Naive thymus-derived CD4-positive, alpha-beta T cell (primary cell): Measurements from ENCODE around the gene MAPKAPK5. TPM values are rescaled to one million over a fixed set of nuclear protein-coding genes. Genes with fewer than 3 reads are reported as not detected.
"Not testable (repeated sequence)": the region's sequence is repeated elsewhere in the genome, so short reads cannot be mapped to it uniquely, and the experiment has no call there.

Source experiments
- ATAC-seq: fragments of 150-1000 bp; cut with Tn5 transposase; 2 replicates; pipeline ENCODE4 v1.10.0; 2021; ENCODE audit warnings: mild to moderate bottlenecking, moderate library complexity
- CTCF ChIA-PET: fragments of 350-600 bp; sonication (Branson Sonifier 250); formaldehyde crosslinking; loops from one replicate; lab custom pipeline; 2021; ENCODE audit warnings: antibody characterized with exemption; lab: Charles Lee
- POLR2A ChIA-PET: fragments of 350-600 bp; sonication (Branson Sonifier 250); formaldehyde crosslinking; loops from one replicate; lab custom pipeline; 2021; ENCODE audit warnings: antibody characterized with exemption, inconsistent platforms; lab: Charles Lee
- DNase-seq, 9 donors: peaks; one replicate each; pipeline versions ENCODE4 v3.0.0 to v3.0.0-alpha.2; 2020 to 2022; ENCODE audit warnings: mixed read lengths in 1 of 9
- H3K27ac ChIP-seq: one replicate; pipeline ENCODE4 v1.7.0; 2013; ENCODE audit warnings: mild to moderate bottlenecking, low read depth, low read length, moderate library complexity
- H3K27me3 ChIP-seq, 2 donors: one replicate each; pipeline ENCODE4 v1.7.0; 2013; ENCODE audit warnings: low read length in 2 of 2, mild to moderate bottlenecking in 2 of 2, moderate library complexity in 2 of 2; ENCODE audit not compliant: control insufficient read depth in 2 of 2, insufficient read depth in 2 of 2
- H3K36me3 ChIP-seq, 3 experiments: 1 replicate in 2 of 3; 2 replicates in 1 of 3; pipeline ENCODE4 v1.7.0; 2013; ENCODE audit warnings: low read length in 3 of 3, mild to moderate bottlenecking in 3 of 3, moderate library complexity in 1 of 3; ENCODE audit not compliant: insufficient read depth in 3 of 3, control insufficient read depth in 2 of 3
- H3K4me1 ChIP-seq, 2 donors: one replicate each; pipeline ENCODE4 v1.7.0; 2013; ENCODE audit warnings: low read length in 2 of 2, mild to moderate bottlenecking in 2 of 2, moderate library complexity in 1 of 2; ENCODE audit not compliant: control insufficient read depth in 2 of 2, insufficient read depth in 2 of 2
- H3K4me3 ChIP-seq: 2 replicates; pipeline ENCODE4 v1.7.0; 2013; ENCODE audit warnings: mild to moderate bottlenecking, low read length
- H3K9me3 ChIP-seq, 3 experiments: 1 replicate in 2 of 3; 2 replicates in 1 of 3; pipeline ENCODE4 v1.7.0; 2013; ENCODE audit warnings: low read length in 3 of 3; ENCODE audit not compliant: control insufficient read depth in 2 of 3
- H3K27ac Mint-ChIP-seq, 9 donors: one replicate each; pipeline ENCODE4 v1.8.0; 2020 to 2022; ENCODE audit warnings: mixed read lengths in 9 of 9, mild to moderate bottlenecking in 8 of 9, moderate library complexity in 5 of 9, inconsistent platforms in 2 of 9
- H3K27me3 Mint-ChIP-seq, 5 donors: one replicate each; pipeline ENCODE4 v1.8.0; 2021 to 2022; ENCODE audit warnings: mixed read lengths in 5 of 5, mild to moderate bottlenecking in 1 of 5
- H3K36me3 Mint-ChIP-seq, 5 donors: one replicate each; pipeline ENCODE4 v1.8.0; 2020 to 2022; ENCODE audit warnings: mixed read lengths in 5 of 5, mild to moderate bottlenecking in 3 of 5, inconsistent platforms in 1 of 5
- H3K4me1 Mint-ChIP-seq, 7 donors: one replicate each; pipeline ENCODE4 v1.8.0; 2020 to 2022; ENCODE audit warnings: mixed read lengths in 7 of 7, mild to moderate bottlenecking in 3 of 7, inconsistent platforms in 1 of 7
- H3K4me3 Mint-ChIP-seq, 10 donors: one replicate each; pipeline ENCODE4 v1.8.0; 2020 to 2022; ENCODE audit warnings: mild to moderate bottlenecking in 10 of 10, mixed read lengths in 10 of 10, moderate library complexity in 6 of 10, inconsistent platforms in 2 of 10
- H3K9me3 Mint-ChIP-seq, 11 donors: one replicate each; pipeline ENCODE4 v1.8.0; 2020 to 2022; ENCODE audit warnings: mixed read lengths in 11 of 11, mild to moderate bottlenecking in 4 of 11, inconsistent platforms in 1 of 11, moderate library complexity in 1 of 11
- intact Hi-C, 2 donors: fragments of 100-400 bp; cut with micrococcal nuclease; formaldehyde crosslinking; loops; one replicate each; pipeline ENCODE4 v1.15.1; 2023
- polyA plus RNA-seq, 2 donors: library from polyadenylated mRNA; unstranded; fragments of 300-500 nt; fragmentation: Illumina TruSeq; gene quantifications; one replicate each; pipeline ENCODE4 v1.2.3, GENCODE V29; 2021
- total RNA-seq, 6 experiments: library from RNA in 5 of 6; stranded (reverse) in 5 of 6; gene quantifications; 1 replicate in 5 of 6; 2 replicates in 1 of 6; pipeline ENCODE4 v1.2.3 and lab custom pipeline; 2021 to 2026

The MAPKAPK5 gene
- total and polyA plus RNA-seq, 7 experiments from 2014 or later: 30.6 to 72.1 (median 58.2) TPM

DNA sequence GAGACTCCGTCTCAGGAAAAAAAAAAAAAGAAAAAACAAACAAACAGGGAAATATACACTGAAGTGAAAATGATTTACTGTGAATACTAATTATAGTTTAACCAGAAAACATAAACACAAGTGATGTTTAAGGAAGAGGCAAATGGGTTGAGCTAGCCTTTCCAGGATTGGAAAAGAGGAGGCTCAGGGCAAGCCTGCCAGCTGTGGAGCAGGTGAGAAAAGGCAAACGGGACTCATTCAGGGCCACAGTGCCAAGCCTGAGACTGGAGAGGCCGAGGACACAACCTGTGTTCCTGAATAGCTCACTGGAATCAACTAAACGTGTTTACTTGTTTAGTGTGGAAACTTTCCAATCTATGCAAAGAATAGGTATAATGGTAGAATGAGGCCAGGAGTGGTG is 35.7 kb upstream of the MAPKAPK5 start:
- ATAC-seq (no peak), DNase-seq (no peak)
- Histone ChIP-seq H3K4me3 (no peak overlapping the region), H3K4me1 (no peaks in the 10 kb centered on the region), H3K27ac (no peak overlapping the region), H3K27me3 (no peaks in the 10 kb centered on the region), H3K9me3 (no peaks in the 10 kb centered on the region), H3K36me3 (no peaks in the 10 kb centered on the region)
- Mint-ChIP-seq H3K27me3 (no peaks in the 10 kb centered on the region), H3K36me3 (no peaks in the 10 kb centered on the region), H3K9me3 (no peaks in the 10 kb centered on the region), H3K4me1 (peaks cover 0 to 1% (median 0%) of the 10 kb centered on the region in 7 donors), H3K27ac (no peak overlapping the region), H3K4me3 (no peak overlapping the region)
- CTCF ChIA-PET: no interaction called here
- POLR2A ChIA-PET: no interaction called here
- intact Hi-C loops: no loop called here

DNA sequence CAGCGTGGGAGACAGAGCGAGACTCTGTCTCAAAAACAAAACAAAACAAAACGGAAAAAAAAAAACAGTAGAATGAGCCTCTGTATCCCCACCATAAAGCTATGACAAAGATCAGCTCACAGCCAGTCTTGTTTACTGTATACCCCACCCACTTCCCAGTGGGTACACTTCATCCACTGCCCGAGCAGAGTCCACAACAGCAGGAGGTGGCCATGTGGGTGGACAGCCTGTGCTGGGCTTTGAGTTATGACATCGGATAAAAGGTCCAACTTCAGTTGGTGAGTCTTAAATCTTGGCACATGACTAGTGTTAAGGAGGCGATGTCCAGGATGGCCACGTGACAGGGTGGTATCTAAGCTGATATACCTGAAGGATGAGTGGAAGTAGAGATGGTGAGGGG is 34.8 kb upstream of the MAPKAPK5 start:
- Mint-ChIP-seq H3K27ac (peak overlapping the region in 1 of 9 donors; percentile 4), H3K9me3 (peaks cover 0 to 1% (median 0%) of the 10 kb centered on the region in 11 donors), H3K27me3 (peaks cover 0 to 2% (median 0%) of the 10 kb centered on the region in 5 donors), H3K4me1 (peaks cover 0 to 1% (median 0%) of the 10 kb centered on the region in 7 donors), H3K4me3 (no peak overlapping the region), H3K36me3 (no peaks in the 10 kb centered on the region)
- Histone ChIP-seq H3K36me3 (no peaks in the 10 kb centered on the region), H3K4me3 (no peak overlapping the region), H3K9me3 (no peaks in the 10 kb centered on the region), H3K4me1 (no peaks in the 10 kb centered on the region), H3K27me3 (no peaks in the 10 kb centered on the region), H3K27ac (no peak overlapping the region)
- DNase-seq (no peak), ATAC-seq (no peak)
- CTCF ChIA-PET: interaction anchor here (0.7 kb wide), 1 partner anchor 175 kb away, joined by 4 read pairs; no protein-coding TSS in a partner anchor
- POLR2A ChIA-PET: interaction anchor here (0.6 kb wide), 1 partner anchor 230 kb away, joined by 3 read pairs; no protein-coding TSS in a partner anchor
- intact Hi-C loops: no loop called here

DNA sequence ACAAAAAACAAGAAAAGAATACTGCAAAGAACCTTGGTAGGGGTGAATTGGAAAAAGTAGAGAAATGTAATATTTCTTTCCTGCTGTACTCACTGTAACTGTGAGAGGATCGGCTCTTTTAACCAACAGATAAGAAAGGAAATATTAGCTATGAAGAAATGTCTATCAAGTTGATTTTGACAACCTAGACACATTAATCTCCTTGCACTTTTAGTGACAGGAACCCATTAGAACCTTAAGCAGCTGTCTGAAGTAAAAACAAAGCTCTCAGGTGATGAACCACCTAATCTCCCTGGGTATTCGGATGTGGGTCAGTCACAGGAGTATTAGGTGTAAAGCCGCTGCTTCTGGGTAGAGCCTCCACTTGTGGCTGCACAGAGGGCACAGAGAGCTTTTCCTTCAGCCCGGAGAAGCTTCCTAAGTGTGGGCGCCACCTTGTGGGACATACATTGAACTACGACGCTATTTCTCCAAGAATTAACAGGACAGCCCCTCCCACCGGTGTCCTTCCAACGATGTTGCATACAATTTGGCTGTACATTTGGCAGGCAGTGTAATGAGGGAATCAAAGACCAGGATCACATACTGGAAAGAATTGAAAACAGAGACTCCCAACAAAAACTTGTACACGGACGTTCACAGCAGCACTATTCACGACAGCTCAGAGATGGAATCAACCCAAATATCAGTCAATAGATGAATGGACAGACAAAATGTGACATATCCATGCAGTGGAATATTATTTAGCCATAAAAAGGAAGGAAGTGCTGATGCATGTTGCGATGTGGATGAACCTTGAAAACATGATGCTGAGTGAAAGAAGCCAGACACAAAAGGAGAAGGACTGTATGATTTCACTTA is 28.9 kb upstream of the MAPKAPK5 start:
- Mint-ChIP-seq H3K9me3 (peaks cover 0 to 3% (median 0%) of the 10 kb centered on the region in 11 donors), H3K27ac (peak overlapping the region in 2 of 9 donors; percentile 5 to 52), H3K4me1 (peaks cover 5 to 11% (median 8%) of the 10 kb centered on the region in 7 donors), H3K36me3 (peaks cover 0 to 3% (median 0%) of the 10 kb centered on the region in 5 donors), H3K4me3 (peak overlapping the region in 4 of 10 donors; percentile 5 to 39 (median 34)), H3K27me3 (peaks cover 0 to 12% (median 5%) of the 10 kb centered on the region in 5 donors)
- ChIA-PET POLR2A (interaction anchor here (0.5 to 1.1 kb wide), 4 partner anchors 24 to 150 kb away, joined by 3 to 4 read pairs (median 3); partner anchors contain the start of gene MAPKAPK5), CTCF (interaction anchor here (1.0 to 1.3 kb wide), 6 partner anchors 9 to 283 kb away, joined by 3 to 9 read pairs (median 4); no protein-coding TSS in a partner anchor)
- H3K4me1 ChIP-seq: peaks cover 0 to 8% of the 10 kb centered on the region in 2 donors
- DNase-seq (peak; percentile 37 to 67 (median 57)), ATAC-seq (peak; percentile 99)
- intact Hi-C loops: loop anchor here (1.0 to 5.0 kb wide), 8 partner anchors 30 to 482 kb away; partner anchors contain the start of genes ACAD10 (in 1 of the 2), ALDH2 (in 1 of the 2) and MAPKAPK5 (in 1 of the 2)
- no peak overlapping the region for H3K27ac ChIP-seq
- no peaks in the 10 kb centered on the region for H3K36me3 ChIP-seq
- no peak overlapping the region for H3K4me3 ChIP-seq
- H3K9me3 ChIP-seq: no peaks in the 10 kb centered on the region
- H3K27me3 ChIP-seq: no peaks in the 10 kb centered on the region

DNA sequence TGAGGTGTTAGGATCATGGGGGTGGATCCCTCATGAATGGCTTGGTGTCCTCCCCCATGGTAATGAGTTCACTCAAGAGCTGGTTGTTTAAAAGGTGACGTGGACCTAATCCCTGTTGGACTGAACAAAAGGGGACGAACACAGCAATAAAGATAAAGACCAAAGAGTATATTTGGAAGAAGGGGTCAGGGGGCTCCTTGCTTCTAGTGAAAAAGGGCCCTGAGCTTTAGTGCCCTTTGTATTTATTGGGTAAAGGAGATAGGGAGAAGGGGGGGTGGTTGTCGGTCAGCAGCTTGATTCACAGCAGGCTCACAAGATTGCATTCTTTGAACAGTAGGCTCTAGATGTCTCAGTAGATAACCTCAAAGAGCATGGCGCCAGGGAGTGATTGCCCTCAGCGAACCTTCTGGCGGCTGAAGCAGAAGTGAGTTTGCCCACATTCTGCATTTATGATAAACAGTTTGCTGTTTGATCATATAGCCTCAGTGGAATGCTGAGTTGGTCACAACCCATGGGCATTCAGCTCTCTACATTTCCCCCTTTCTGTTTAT is 25.9 kb upstream of the MAPKAPK5 start:
- Histone ChIP-seq H3K36me3 (no peaks in the 10 kb centered on the region), H3K4me3 (no peak overlapping the region), H3K9me3 (no peaks in the 10 kb centered on the region), H3K4me1 (peaks cover 0 to 8% of the 10 kb centered on the region in 2 donors), H3K27me3 (no peaks in the 10 kb centered on the region), H3K27ac (no peak overlapping the region)
- DNase-seq (no peak), ATAC-seq (no peak)
- H3K9me3 Mint-ChIP-seq: peaks cover 0 to 5% (median 0%) of the 10 kb centered on the region in 11 donors
- no peak overlapping the region for H3K4me3 Mint-ChIP-seq
- ChIA-PET CTCF (no interaction called here), POLR2A (no interaction called here)
- peaks cover 5 to 11% (median 8%) of the 10 kb centered on the region in 7 donors for H3K4me1 Mint-ChIP-seq
- peaks cover 3 to 18% (median 8%) of the 10 kb centered on the region in 5 donors for H3K27me3 Mint-ChIP-seq
- no peak overlapping the region for H3K27ac Mint-ChIP-seq
- intact Hi-C loops: no loop called here
- H3K36me3 Mint-ChIP-seq: peaks cover 0 to 6% (median 0%) of the 10 kb centered on the region in 5 donors

DNA sequence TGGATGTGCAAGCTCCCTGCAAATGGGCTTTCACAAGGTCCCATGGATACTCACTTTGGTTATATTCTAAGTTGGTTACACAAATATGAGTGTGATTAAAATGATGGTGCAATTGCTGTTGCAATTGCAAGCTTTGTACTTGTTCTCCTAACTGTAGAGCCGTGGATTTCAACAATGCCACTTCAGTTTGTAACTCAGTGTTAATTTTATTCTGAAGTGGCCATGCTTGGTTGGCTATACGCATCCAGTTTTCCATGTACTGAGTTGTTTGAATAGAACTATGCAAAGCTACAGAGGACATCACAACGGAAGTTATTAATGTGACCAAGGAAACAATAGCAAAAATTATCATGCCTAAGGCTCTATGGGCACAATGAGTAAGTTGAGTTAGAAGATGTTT is 25.1 kb upstream of the MAPKAPK5 start:
- CTCF ChIA-PET, H3K27me3 ChIP-seq, H3K36me3 ChIP-seq, POLR2A ChIA-PET, H3K4me1 ChIP-seq, DNase-seq, H3K9me3 ChIP-seq, H3K27ac ChIP-seq, H3K27ac Mint-ChIP-seq, H3K4me3 ChIP-seq, intact Hi-C loops, H3K36me3 Mint-ChIP-seq, H3K4me3 Mint-ChIP-seq, ATAC-seq, H3K9me3 Mint-ChIP-seq: not testable (repeated sequence)
- Mint-ChIP-seq H3K27me3 (peaks cover 5 to 23% (median 9%) of the 10 kb centered on the region in 5 donors), H3K4me1 (peaks cover 5 to 11% (median 8%) of the 10 kb centered on the region in 7 donors)

DNA sequence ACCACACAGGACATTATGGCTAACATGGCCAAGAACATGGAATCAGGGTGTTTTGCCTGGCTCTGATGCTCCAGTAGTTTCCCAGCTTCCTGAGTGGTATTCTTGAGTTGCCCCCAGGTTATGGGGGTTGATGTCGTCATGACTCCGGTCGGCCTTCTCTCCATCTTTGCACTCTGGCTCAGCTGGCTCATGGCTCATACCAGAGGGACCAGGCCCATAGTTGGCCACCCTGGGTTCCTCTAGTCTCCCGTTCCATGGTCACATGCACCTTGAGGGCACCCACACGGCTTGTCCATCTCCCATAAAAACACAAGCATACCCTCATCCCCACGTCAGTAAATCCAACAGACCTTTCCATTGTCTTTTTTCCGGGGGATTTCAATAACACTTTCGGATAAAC is 23.7 kb upstream of the MAPKAPK5 start:
- no peak for DNase-seq

More for the DNA sequence above, 23.7 kb upstream of the MAPKAPK5 start:
- Histone ChIP-seq H3K4me3 (no peak overlapping the region), H3K9me3 (no peaks in the 10 kb centered on the region), H3K36me3 (no peaks in the 10 kb centered on the region), H3K4me1 (peaks cover 0 to 3% of the 10 kb centered on the region in 2 donors), H3K27me3 (no peaks in the 10 kb centered on the region), H3K27ac (no peak overlapping the region)
- ChIA-PET POLR2A (no interaction called here), CTCF (no interaction called here)
- ATAC-seq: no peak
- peaks cover 7 to 37% (median 13%) of the 10 kb centered on the region in 5 donors for H3K27me3 Mint-ChIP-seq
- peaks cover 0 to 5% (median 0%) of the 10 kb centered on the region in 11 donors for H3K9me3 Mint-ChIP-seq
- H3K4me3 Mint-ChIP-seq: no peak overlapping the region
- peaks cover 0 to 4% (median 0%) of the 10 kb centered on the region in 5 donors for H3K36me3 Mint-ChIP-seq
- H3K27ac Mint-ChIP-seq: no peak overlapping the region
- intact Hi-C loops: no loop called here
- H3K4me1 Mint-ChIP-seq: peaks cover under 1 to 3% (median 2%) of the 10 kb centered on the region in 7 donors
